Nephron progenitor cell (in vitro differentiated cells): ENCODE results near the gene MAP3K7CL.

Source experiments
- DNase-seq: peaks from one replicate; pipeline ENCODE4 v3.0.0; 2021
- H3K27ac Mint-ChIP-seq: 2 replicates; pipeline ENCODE4 v1.8.0; 2021; ENCODE audit warnings: mild to moderate bottlenecking, moderate library complexity, mixed read lengths
- H3K27me3 Mint-ChIP-seq: 2 replicates; pipeline ENCODE4 v1.8.0; 2021; ENCODE audit warnings: mild to moderate bottlenecking, low read depth, mixed read lengths; ENCODE audit not compliant: poor library complexity
- H3K36me3 Mint-ChIP-seq: 2 replicates; pipeline ENCODE4 v1.8.0; 2021; ENCODE audit warnings: low read depth, mixed read lengths
- H3K4me1 Mint-ChIP-seq: 2 replicates; pipeline ENCODE4 v1.8.0; 2021; ENCODE audit warnings: mixed read lengths
- H3K4me3 Mint-ChIP-seq: 2 replicates; pipeline ENCODE4 v1.8.0; 2021; ENCODE audit warnings: mild to moderate bottlenecking, moderate library complexity, mixed read lengths
- H3K9me3 Mint-ChIP-seq: 2 replicates; pipeline ENCODE4 v1.8.0; 2021; ENCODE audit warnings: mild to moderate bottlenecking, moderate library complexity, mixed read lengths
- CTCF ChIP-seq: fragments of 200-600 bp; sonication (generic); IDR thresholded peaks from 2 replicates; pipeline ENCODE4 v1.5.0; 2021; ENCODE audit warnings: antibody characterized with exemption

MAP3K7CL gene

GRCh38 chr21:29219165-29219770 lies 88.8 kb downstream of the MAP3K7CL start:
- Mint-ChIP-seq H3K36me3 (no peaks in the 10 kb centered on the region), H3K4me1 (no peaks in the 10 kb centered on the region), H3K4me3 (no peak overlapping the region), H3K9me3 (no peaks in the 10 kb centered on the region), H3K27ac (peak overlapping the region; percentile 75), H3K27me3 (no peaks in the 10 kb centered on the region)
- no peak for DNase-seq
- TF ChIP-seq CTCF = no peak

- TF ChIP-seq CTCF = no peak
- Mint-ChIP-seq H3K36me3 (no peaks in the 10 kb centered on the region), H3K27ac (no peak overlapping the region), H3K4me1 (no peaks in the 10 kb centered on the region), H3K4me3 (no peak overlapping the region), H3K9me3 (no peaks in the 10 kb centered on the region), H3K27me3 (no peaks in the 10 kb centered on the region)
- no peak for DNase-seq
Observed at GRCh38 chr21:29221253-29221744, 90.9 kb downstream of the MAP3K7CL start.

GRCh38 chr21:29224006-29224405 lies 93.6 kb downstream of the MAP3K7CL start:
- Mint-ChIP-seq H3K27me3 (no peaks in the 10 kb centered on the region), H3K27ac (no peak overlapping the region), H3K9me3 (no peaks in the 10 kb centered on the region), H3K4me3 (no peak overlapping the region), H3K4me1 (peaks cover 6% of the 10 kb centered on the region), H3K36me3 (no peaks in the 10 kb centered on the region)
- DNase-seq = no peak
- TF ChIP-seq CTCF = no peak
